ENCODE results near the gene TTLL12.

TTLL12 gene

GRCh38 chr22:43213051-43213450, 26.1 kb upstream of the TTLL12 start:
- DNase-seq: no peak

- no peak for DNase-seq
Observed at GRCh38 chr22:43212434-43212952, 25.6 kb upstream of the TTLL12 start.

DNA sequence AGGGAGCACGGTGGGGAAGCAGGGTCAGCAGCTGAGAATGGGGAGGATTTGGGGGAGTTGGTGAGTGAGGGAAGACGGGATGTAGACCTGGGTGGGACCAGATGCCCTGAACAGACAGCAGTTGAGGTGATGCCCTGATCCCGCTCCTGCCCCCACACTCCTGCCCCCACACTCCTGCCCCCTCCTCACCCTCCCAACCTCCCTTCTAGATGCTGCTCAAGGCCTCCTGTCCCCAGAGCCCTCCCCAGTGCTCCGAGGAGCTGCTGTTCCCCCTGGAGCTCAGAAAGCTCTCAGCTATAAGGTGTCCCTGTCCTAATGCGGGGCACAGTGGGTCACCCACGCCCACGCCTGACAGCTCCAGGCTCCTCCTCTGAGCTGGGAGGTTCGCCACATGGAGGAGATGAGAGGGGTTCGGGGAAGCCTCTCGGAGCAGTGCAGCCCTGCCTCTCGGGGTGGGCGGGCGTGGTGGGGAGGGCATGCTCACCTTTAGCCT, 25.1 kb upstream of the TTLL12 start:
- DNase-seq: no peak

DNA sequence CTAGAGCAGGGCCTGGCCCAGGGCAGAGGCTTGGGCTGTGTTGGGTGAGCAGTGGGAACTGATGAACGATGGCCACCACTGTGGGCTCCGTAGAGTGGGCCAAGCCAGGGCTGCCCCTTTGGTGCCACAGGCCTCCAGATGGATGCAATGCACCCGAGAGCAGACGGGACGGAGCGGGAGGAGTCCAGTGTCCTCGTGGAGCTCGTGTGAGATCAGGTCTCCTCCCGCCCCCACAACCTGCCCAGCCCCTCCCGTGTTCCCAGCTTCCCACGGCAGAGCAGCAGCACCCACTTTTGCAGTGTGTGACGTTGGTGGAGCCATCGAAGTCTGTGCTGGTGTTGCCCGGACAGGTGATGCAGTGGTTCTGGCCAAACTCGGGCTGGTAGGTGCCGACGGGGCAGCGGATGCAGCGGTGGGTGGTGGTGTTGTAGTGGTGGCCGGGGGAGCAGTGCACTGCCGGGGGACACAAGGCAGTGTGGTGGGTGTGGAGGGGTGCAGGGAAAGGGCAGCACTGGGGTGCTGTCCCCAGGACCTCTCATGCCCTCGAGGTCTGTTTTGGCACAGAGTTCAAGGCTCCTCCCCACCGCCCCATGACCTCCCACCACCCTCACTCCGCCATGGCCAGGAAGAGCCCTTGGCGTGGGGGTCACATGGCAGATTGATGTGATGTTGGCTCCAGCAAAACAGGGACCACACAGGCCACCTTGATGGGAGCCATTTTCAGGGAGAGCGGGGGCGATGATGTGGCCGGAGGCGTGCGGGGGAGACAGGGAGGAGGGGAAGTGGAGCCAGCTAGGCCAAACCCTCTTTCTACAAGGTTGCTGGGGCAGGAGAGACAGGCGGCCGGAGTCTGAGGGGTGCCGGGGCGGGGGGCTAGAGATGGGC, 23.9 kb upstream of the TTLL12 start:
- no peak for DNase-seq

DNA sequence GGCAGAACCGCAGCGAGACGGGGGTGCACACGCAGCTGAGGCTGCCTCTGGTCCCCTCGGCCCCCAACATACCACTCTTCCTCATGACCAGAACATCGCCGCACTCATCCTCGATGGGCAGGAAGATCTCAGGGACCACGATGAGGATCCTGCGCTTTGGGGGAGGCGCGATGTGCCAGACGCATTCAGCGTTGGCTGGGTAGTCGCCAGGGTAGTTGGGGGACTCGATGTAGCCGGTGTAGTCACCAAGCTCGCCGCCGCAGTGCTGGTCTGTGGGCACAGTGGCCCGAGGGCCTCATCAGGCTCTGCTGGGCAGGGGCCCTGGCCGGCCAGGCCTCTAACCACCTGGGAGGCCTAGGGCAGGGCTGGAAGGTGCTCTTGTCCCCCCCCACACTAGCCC, 23.0 kb upstream of the TTLL12 start:
- DNase-seq: no peak

DNA sequence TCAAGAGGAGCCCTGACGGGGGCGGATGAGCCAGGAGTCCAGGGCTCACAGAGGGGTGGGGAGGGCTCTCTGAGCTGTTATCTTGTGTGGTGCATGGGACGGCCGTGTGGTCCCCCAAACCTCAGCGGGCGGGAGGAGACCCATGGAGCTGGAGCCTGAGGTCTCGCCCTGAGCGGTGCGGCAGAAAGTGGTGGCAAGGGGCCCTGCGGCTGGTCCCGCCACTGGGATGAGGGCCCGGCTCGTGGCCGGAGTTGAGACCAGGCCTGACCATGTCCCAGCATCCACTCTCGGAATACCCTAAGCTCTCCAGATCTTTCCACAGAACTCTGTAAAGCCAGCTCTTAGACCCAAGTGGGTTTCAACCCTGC, 22.6 kb upstream of the TTLL12 start:
- DNase-seq: no peak

DNA sequence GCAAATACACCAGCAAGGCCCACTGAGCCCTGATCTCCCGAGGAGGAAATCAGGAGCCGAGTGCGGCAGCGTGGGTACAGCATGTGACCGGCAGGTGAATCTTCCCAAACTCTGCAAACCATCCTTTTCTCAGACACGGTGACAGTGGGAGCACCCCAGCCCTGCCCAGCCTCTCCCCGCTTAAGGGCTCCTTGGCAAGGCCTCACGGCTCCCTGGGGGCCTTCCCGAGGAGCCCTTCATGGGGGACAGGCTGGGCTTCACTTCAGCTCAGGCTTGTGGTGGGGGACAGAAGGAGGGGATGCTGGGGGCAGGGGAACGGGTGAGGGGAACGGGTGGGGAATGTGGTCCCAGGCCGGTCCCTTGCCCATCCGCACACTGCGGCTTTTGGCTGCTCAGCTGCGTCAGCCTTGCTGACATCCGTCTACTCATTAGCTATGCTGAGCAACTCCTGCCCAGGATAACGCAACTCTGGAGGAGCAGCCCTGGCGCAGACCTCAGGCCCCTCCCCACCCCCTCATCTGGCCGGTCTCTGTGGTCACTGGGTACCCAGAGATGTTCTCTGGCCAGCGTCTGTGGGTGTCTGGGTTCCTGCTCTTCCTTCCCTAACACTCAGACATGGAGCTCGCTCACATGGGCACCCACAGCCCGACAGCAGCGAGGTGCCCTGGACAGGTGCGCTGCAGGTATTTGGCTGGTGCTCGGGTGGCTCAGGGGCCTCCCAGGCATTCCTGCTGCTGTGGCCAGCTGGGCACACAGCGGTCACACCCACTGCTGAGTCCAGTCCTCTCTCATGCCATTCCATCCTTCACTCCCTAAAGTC, 22.0 kb upstream of the TTLL12 start:
- no peak for DNase-seq

- DNase-seq: no peak
Observed at GRCh38 chr22:43207849-43208702, 21.1 kb upstream of the TTLL12 start.

- DNase-seq: no peak
Observed at GRCh38 chr22:43207386-43207785, 20.5 kb upstream of the TTLL12 start.

- DNase-seq: no peak
Observed at GRCh38 chr22:43206509-43207161, 19.7 kb upstream of the TTLL12 start.

GRCh38 chr22:43205748-43206508, 19.0 kb upstream of the TTLL12 start:
- DNase-seq: no peak

DNA sequence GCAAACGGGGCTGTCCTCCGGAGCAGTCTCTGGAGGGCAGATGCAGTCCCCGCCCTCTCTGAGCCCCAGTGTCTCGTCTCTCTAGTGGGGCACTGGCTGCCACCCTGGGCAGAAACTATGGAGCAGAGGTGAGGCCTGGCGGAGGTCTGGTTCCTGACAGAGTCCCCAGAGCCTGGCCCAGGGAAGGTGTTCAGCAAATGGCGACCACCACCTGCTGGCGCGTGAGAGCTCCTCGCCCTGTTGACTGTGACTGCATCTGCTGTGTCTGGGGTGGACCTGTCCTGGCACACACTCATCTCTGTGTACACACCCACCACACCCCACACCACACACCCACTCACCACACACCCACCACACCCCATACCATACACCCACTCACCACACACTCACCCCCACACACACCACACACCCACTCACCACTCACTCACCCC, 18.3 kb upstream of the TTLL12 start:
- DNase-seq: no peak

- DNase-seq: no peak
Observed at GRCh38 chr22:43203471-43203981, 16.6 kb upstream of the TTLL12 start.

DNA sequence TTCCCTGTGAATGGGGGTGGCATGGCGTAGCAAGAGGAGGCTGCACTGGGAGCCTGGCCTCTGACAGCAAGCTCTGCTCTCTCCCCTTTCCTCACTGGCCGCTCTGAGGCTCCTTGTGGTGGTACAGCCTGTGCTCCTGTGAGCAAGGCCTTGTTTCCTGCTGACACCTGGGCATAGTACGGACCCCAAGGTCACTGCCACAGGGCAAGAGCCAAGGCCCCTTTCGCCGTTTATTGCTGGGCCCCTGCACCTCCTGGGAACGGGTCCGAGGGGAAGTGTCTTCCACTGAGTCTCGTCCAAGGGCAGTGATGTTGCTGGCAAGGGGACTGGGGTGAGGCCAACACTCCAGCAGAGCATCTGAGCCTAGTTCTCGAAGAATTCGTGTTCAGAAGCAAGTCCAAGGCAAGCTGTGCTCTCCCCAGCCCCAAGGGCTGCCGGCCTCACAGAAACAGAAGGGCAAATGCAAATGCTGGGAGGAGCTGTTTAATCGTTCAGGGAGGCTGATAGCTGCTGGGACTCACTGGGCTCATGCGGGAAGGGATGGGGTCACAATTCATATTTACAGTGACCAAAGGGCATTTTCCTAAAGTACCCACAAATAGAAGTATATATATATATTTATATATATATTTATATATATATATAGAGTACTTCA, 15.9 kb upstream of the TTLL12 start:
- DNase-seq: no peak

DNA sequence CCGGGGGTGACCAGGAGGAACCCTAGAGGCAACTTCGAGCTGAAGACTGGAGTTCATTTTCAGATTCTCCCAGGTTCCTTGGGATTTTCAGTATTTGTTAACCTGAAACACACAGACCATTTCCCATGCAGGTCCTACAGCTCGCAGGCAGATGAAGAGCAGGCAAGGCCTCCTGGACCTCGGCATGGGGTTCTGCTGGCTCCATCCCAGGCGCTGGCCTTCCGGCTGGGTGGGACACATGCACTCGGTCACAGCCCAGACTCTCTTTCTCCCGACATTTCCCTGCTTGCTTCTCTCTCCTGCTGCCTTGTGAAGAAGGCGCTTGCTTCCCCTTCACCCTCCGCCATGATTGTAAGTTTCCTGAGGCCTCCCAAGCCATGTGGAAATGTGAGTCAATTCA, 15.4 kb upstream of the TTLL12 start:
- no peak for DNase-seq

DNA sequence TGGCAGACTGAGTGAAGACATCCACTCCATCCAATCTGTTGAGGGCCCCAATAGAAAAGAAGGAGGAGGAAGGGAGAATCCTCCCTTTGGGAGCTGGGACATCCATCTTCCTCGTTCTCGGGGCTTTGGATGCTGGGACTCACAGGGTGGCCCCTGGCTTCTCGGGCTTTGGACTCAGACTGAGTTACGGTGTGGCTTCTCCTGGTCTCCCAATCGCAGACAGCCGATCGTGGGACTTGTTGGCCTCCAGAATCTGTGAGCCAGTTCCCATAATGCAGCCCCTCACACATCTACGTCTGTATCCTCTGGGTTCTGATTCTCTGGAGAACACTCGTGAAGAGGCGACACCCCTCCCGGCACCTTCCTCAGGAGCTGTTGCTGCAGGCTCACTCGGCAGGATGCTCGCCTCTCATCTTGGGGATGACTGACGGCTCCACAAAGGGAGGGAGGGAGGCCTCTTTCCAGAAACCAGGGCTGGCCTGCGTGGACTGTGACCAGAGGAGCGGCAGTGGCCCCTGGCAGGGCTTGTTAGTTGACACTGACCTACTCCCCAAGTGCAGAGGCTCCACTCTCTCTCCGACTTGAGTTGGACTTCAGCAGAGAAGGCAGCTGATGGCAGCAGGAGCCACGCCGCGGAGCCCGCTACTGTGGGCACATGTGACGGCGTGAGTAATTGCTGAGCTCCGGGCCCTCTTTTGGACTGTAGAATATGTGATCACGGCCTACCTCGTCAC, 14.7 kb upstream of the TTLL12 start:
- DNase-seq: no peak

GRCh38 chr22:43200555-43200954, 13.6 kb upstream of the TTLL12 start:
- DNase-seq: no peak

DNA sequence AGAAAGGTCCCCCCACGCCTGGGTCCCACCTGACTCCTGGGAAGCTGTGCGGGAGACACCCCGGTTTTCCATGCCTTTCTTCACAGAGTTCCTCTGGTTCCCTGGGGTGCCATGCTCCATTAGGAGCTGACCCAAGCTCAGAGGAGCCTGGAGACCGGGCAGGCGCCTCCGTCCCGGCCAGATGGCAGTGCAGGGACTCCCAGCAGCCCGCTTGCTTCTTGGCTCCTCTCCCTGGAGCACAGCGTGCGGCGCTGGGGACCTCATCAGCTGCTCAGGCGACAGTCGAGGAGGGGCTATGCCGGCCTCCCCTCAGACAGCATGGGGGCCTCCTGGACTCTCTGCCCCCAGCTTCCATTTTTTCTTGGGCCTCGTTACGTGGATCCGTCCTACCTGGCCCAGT, 13.1 kb upstream of the TTLL12 start:
- DNase-seq: no peak

DNA sequence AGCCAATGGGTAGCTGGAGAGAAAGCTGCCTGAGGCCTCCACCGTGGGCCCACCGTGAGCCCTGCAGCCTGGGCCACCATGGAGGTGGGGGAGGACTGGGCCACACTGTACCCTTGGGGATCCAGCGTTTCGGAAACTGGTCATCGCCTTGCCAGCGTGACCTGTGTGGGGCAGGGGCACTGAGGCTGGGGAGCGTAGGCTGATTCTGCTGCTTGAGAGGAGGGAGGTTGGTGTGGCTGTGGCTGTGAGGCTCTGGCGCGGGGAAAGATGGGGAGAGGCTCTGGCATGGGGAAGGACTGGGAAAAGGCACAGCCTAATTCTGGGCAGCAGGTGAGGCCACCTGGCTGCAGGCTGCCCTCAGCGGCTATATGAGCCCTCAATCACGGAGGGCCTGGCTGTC, 12.6 kb upstream of the TTLL12 start:
- DNase-seq: no peak

DNA sequence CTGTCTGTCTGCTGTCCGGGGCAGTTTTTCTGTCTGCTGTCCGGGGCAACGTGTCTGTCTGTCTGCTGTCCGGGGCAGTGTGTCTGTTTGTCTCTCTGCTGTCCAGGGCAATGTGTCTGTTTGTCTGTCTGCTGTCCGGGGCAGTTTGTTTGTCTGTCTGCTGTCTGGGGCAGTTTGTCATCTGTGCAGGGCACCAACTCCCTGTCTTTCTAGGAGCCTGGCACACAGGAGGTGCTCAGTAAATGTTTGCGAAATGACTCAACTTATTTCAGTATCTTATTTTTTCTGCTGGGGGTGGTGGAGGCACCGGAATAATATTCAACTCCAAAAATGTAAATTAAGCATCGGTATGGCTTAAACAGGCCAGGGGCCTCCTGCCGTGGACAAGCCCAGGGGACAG, 12.0 kb upstream of the TTLL12 start:
- DNase-seq: no peak

Data from NCI-H2107 (cell line).